ENCODE results near the gene BCL7B. TPM values are rescaled to one million over a fixed set of nuclear protein-coding genes. Genes with fewer than 3 reads are reported as not detected.
"Not testable (repeated sequence)": the region's sequence is repeated elsewhere in the genome, so short reads cannot be mapped to it uniquely, and the experiment has no call there.

Gene BCL7B
- total RNA-seq, 2 donors from 2014 or later, result 60.7 to 73.0 TPM

- intact Hi-C loops (cut with DNase I), result no loop called here
These were observed 12.8 kb downstream of the BCL7B start for GRCh38 chr7:73544678-73545077.

GRCh38 chr7:73541722-73542121, 15.8 kb downstream of the BCL7B start:
- ATAC-seq, result no peak
- no peak for DNase-seq
- intact Hi-C loops (cut with DNase I), result no loop called here

More at GRCh38 chr7:73544678-73545077, 12.8 kb downstream of the BCL7B start:
- ATAC-seq, result no peak
- no peak for DNase-seq

- DNase-seq, result no peak
These were observed 17.8 kb downstream of the BCL7B start for GRCh38 chr7:73539709-73540108.

GRCh38 chr7:73538510-73538909, 19.0 kb downstream of the BCL7B start:
- intact Hi-C loops (cut with DNase I), result loop anchor here in 1 of 2 donors (10.0 kb wide), 1 partner anchor 64 kb away; no protein-coding TSS in a partner anchor
- ATAC-seq, DNase-seq: not testable (repeated sequence)

More at GRCh38 chr7:73539709-73540108, 17.8 kb downstream of the BCL7B start:
- no peak for ATAC-seq
- intact Hi-C loops (cut with DNase I), result loop anchor here in 1 of 2 donors (10.0 kb wide), 1 partner anchor 65 kb away; no protein-coding TSS in a partner anchor

GRCh38 chr7:73537051-73537450, 20.4 kb downstream of the BCL7B start:
- intact Hi-C loops (cut with DNase I), result loop anchor here in 1 of 2 donors (10.0 kb wide), 1 partner anchor 62 kb away; no protein-coding TSS in a partner anchor
- DNase-seq (no peak), ATAC-seq (no peak)

- ATAC-seq, result no peak
- DNase-seq, result no peak
- intact Hi-C loops (cut with DNase I), result loop anchor here in 1 of 2 donors (10.0 kb wide), 1 partner anchor 62 kb away; no protein-coding TSS in a partner anchor
These were observed 21.0 kb downstream of the BCL7B start for GRCh38 chr7:73536479-73536878.

- intact Hi-C loops (cut with DNase I), result loop anchor here in 1 of 2 donors (10.0 kb wide), 1 partner anchor 61 kb away; no protein-coding TSS in a partner anchor
- ATAC-seq, DNase-seq: not testable (repeated sequence)
These were observed 21.6 kb downstream of the BCL7B start for GRCh38 chr7:73535918-73536317.

- no peak for DNase-seq
- no peak for ATAC-seq
- intact Hi-C loops (cut with DNase I), result loop anchor here in 1 of 2 donors (10.0 kb wide), 1 partner anchor 59 kb away; no protein-coding TSS in a partner anchor
These were observed 23.7 kb downstream of the BCL7B start for GRCh38 chr7:73533742-73534141.

GRCh38 chr7:73532224-73532623, 25.3 kb downstream of the BCL7B start:
- intact Hi-C loops (cut with DNase I), result loop anchor here in 1 of 2 donors (10.0 kb wide), 1 partner anchor 57 kb away; no protein-coding TSS in a partner anchor
- ATAC-seq (no peak), DNase-seq (no peak)

- DNase-seq, result no peak
- no peak for ATAC-seq
- intact Hi-C loops (cut with DNase I), result loop anchor here in 1 of 2 donors (10.0 kb wide), 1 partner anchor 56 kb away; no protein-coding TSS in a partner anchor
These were observed 26.7 kb downstream of the BCL7B start for GRCh38 chr7:73530800-73531199.

- ATAC-seq, result no peak
- DNase-seq, result no peak
- intact Hi-C loops (cut with DNase I), result no loop called here
These were observed 30.3 kb downstream of the BCL7B start for GRCh38 chr7:73526896-73527821.

- ATAC-seq; intact Hi-C loops (cut with DNase I); DNase-seq: not testable (repeated sequence)
These were observed 31.4 kb downstream of the BCL7B start for GRCh38 chr7:73526158-73526494.

- ATAC-seq, result peak; percentile 97 to 98
- intact Hi-C loops (cut with DNase I), result no loop called here
- peak; percentile 98 for DNase-seq
These were observed 35.2 kb downstream of the BCL7B start, which contains the start of gene BAZ1B for GRCh38 chr7:73522105-73522872. Gene BAZ1B, minus strand, starts transcription at chr7:73522293. Its CDS starts 360 bp downstream, at chr7:73521933.

- no peak for DNase-seq
- ATAC-seq, result peak; percentile 76 to 85
- intact Hi-C loops (cut with DNase I), result no loop called here
These were observed 35.8 kb downstream of the BCL7B start for GRCh38 chr7:73521636-73522104.

GRCh38 chr7:73520673-73521635, 36.5 kb downstream of the BCL7B start:
- DNase-seq (no peak), ATAC-seq (no peak)
- intact Hi-C loops (cut with DNase I), result no loop called here

GRCh38 chr7:73519867-73520672, 37.4 kb downstream of the BCL7B start:
- intact Hi-C loops (cut with DNase I), result no loop called here
- no peak for ATAC-seq
- DNase-seq, result no peak

GRCh38 chr7:73518470-73518869, 39.0 kb downstream of the BCL7B start:
- DNase-seq (no peak), ATAC-seq (no peak)
- intact Hi-C loops (cut with DNase I), result no loop called here

All from left cardiac atrium (tissue), 4 donors.